Brain microvascular endothelial cell (primary cell): ENCODE data around the gene SEMA6B.
"Not testable (repeated sequence)": the region's sequence is repeated elsewhere in the genome, so short reads cannot be mapped to it uniquely, and the experiment has no call there.

Source experiments
- DNase-seq: peaks from one replicate; pipeline ENCODE4 v3.0.0-alpha.2; 2020
- H3K27ac ChIP-seq: fragments of 250-450 bp; sonication (Bioruptor Pico); 2 replicates; pipeline ENCODE4 v1.5.1; 2020; ENCODE audit warnings: mild to moderate bottlenecking, moderate library complexity
- H3K27me3 ChIP-seq: fragments of 250-450 bp; sonication (Bioruptor Pico); replicated peaks from 2 replicates; pipeline ENCODE4 v1.5.1; 2020; ENCODE audit warnings: mild to moderate bottlenecking
- H3K36me3 ChIP-seq: fragments of 250-450 bp; sonication (Bioruptor Pico); replicated peaks from 2 replicates; pipeline ENCODE4 v1.5.1; 2020; ENCODE audit warnings: mild to moderate bottlenecking
- H3K4me3 ChIP-seq: 2 replicates; pipeline ENCODE4 v1.5.1; 2011; ENCODE audit warnings: low read depth, mild to moderate bottlenecking, control low read depth, low read length, moderate library complexity
- in situ Hi-C: cut with HindIII; loops from 2 replicates; pipeline ENCODE4 v1.10.0; 2017; ENCODE audit warnings: low sequenced_read_pairs, low pct_ligation_motif_present
- TF ChIP-seq, protein P1 (sequence below): IDR thresholded peaks from 2 replicates; pipeline ENCODE4 v1.5.1; 2011; ENCODE audit warnings: low read depth, mild to moderate bottlenecking, moderate library complexity, low read length, control low read depth, inconsistent platforms; ENCODE audit errors: missing control alignments

SEMA6B gene

DNA sequence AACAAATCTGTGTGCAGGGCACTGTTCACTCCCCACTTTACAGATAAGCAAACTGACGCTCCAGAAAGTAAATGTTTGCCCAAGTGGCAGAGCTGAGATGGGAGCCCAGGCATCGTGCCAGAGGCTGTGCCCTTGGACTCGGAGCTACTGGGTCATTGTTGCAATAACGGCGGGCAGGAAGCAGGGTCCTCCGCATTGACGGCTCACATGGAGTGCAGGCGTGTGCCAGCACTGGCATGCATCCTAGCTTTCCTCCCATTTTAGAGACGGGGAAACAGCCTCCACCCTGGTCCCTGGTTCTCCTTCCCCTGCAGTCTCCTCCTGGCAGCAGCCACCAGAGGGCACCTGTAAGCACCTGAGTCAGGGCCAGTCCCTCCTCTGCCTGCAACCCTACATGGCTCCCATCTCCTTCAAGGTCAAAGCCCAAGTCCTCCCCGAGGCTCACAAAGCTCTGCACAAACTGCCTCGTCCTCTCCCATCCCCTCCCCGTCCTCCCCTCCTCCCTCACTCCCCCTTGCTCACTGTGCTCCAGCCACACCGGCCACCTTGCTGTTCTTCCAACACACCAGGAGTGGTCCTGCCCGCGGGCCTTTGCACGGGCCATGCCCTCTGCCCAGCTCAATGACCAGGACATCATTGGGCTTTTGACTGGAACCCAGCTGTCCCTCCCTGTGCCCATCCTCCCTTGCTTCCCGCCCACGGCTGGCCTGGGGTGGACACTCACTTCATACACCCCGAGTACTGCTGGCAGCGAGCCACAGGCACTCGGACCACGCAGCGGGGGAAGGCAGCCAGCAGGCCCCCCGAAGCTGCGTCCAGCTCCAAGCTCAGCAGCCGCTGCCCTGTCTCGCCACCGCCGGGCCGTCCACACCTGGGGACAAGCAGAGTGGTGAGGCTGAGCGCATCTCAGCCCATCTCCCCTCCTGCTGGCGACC, 11.9 kb downstream of the SEMA6B start:
- no peak for DNase-seq
- Histone ChIP-seq H3K27me3 (no peaks in the 10 kb centered on the region), H3K36me3 (no peaks in the 10 kb centered on the region), H3K27ac (no peak overlapping the region), H3K4me3 (no peak overlapping the region)
- in situ Hi-C loops, result no loop called here
- TF ChIP-seq, protein P1, sequence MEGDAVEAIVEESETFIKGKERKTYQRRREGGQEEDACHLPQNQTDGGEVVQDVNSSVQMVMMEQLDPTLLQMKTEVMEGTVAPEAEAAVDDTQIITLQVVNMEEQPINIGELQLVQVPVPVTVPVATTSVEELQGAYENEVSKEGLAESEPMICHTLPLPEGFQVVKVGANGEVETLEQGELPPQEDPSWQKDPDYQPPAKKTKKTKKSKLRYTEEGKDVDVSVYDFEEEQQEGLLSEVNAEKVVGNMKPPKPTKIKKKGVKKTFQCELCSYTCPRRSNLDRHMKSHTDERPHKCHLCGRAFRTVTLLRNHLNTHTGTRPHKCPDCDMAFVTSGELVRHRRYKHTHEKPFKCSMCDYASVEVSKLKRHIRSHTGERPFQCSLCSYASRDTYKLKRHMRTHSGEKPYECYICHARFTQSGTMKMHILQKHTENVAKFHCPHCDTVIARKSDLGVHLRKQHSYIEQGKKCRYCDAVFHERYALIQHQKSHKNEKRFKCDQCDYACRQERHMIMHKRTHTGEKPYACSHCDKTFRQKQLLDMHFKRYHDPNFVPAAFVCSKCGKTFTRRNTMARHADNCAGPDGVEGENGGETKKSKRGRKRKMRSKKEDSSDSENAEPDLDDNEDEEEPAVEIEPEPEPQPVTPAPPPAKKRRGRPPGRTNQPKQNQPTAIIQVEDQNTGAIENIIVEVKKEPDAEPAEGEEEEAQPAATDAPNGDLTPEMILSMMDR, result peak; percentile 62

- H3K27me3 ChIP-seq, result no peaks in the 10 kb centered on the region
- H3K36me3 ChIP-seq, result no peaks in the 10 kb centered on the region
- TF ChIP-seq, protein P1, result no peak
- no peak for DNase-seq
- H3K27ac ChIP-seq, result no peak overlapping the region
- in situ Hi-C loops, result no loop called here
- no peak overlapping the region for H3K4me3 ChIP-seq
Observed at GRCh38 chr19:4543842-4544647, 15.4 kb downstream of the SEMA6B start.

DNA sequence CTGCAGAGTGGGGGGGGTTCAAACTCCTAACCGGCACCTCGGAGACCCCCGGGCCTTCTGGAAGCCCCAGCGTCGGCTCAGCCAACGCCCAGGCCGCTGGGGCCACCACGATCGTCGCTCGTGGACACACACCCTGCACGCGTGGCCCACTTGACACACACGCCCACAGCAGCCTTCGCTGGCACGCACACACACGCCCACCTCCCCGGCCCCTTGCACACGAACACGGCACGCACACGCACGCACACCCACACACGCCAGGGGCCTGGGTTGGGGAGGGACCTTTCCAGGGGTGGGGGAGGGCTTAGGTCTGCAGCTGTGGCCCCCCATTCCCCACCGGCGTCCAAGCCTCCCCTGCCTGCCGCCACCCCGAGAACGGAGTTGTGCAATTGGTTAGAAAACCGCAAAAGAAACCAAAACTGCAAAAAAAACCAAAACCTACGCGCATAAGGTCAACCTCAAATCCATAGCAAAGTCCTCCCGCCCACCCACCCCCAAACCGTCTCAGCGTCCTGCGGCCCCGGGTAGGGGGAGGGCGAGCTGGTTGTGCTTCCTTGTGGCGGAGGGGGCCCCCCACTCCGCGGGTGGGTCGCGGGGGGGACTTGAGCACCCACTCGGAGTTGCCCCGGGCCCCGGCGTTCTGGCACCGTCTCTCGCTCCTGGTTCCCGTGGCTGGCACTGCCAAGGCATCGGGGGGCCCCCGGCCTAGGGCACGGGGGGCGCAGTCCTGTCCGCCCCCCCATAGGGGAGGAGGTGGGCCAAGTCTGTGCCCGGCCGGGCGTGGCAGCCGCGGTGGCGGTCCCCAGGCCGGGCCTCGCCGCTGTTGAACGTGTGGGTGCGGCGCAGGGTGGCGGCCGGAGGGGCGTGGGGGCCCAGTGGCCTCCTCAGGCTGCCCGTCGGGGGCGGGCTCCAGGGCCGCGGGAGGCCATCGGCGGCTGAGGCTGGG, 16.3 kb downstream of the SEMA6B start:
- Histone ChIP-seq H3K27ac (no peak overlapping the region), H3K36me3 (no peaks in the 10 kb centered on the region), H3K4me3 (no peak overlapping the region), H3K27me3 (no peaks in the 10 kb centered on the region)
- TF ChIP-seq, protein P1, result no peak
- no peak for DNase-seq
- in situ Hi-C loops, result no loop called here

- DNase-seq, in situ Hi-C loops, H3K27me3 ChIP-seq, H3K36me3 ChIP-seq, H3K4me3 ChIP-seq, H3K27ac ChIP-seq: not testable (repeated sequence)
Observed at GRCh38 chr19:4541806-4542145, 17.7 kb downstream of the SEMA6B start.

DNA sequence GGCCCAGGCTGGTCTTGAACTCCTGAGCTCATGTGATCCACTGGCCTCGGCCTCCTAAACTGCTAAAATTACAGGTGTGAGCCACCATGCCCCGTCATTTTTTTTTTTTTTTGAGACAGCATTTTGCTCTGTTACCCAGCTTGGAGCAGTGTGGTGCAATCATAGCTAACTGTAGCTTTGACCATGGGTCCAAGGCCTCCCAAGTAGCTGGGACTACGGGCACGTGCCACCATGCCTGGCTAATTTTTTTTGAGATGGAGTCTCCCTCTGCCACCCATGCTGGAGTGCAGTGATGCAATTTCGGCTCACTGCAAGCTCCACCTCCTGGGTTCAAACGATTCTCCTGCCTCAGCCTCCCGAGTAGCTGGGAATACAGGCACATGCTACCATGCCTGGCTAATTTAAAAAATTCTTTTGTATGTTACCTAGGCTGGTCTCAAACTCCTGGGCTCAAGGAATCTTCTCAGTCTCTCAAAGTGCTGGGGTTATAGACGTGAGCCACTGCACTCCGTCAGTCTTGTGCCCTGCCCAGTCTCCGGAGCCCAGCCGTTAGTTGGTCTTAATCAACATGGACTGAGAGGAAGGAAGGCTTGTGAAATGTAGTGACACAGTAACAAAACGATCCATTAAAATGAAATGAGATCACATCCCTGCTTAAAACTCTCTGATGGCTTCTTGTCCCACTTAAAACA, 18.2 kb downstream of the SEMA6B start:
- no peaks in the 10 kb centered on the region for H3K27me3 ChIP-seq
- no peak for DNase-seq
- H3K27ac ChIP-seq, result no peak overlapping the region
- H3K4me3 ChIP-seq, result no peak overlapping the region
- in situ Hi-C loops, result no loop called here
- H3K36me3 ChIP-seq, result no peaks in the 10 kb centered on the region
- TF ChIP-seq, protein P1, result no peak
